H9 (cell line): ENCODE measurements around the gene NEURL1. TPM values are rescaled to one million over a fixed set of nuclear protein-coding genes. Genes with fewer than 3 reads are reported as not detected.
A peak's percentile ranks its signal among the peaks of the same experiment; 100 is the strongest.

Experiments used
- DNase-seq: peaks from one replicate; pipeline ENCODE4 v3.0.0-alpha.2; 2017
- H2AFZ ChIP-seq: one replicate; pipeline ENCODE4 v1.6.1; 2013; ENCODE audit warnings: mild to moderate bottlenecking, low read length, control low read depth, moderate library complexity
- H2AK5ac ChIP-seq: 2 replicates; pipeline ENCODE4 v1.6.1; 2013; ENCODE audit warnings: low read length, control low read depth, mixed read lengths; ENCODE audit not compliant: insufficient read length
- H2BK120ac ChIP-seq: one replicate; pipeline ENCODE4 v1.6.1; 2013; ENCODE audit warnings: low read depth, mild to moderate bottlenecking, low read length, control low read depth, inconsistent platforms; ENCODE audit not compliant: poor library complexity, severe bottlenecking
- H2BK12ac ChIP-seq: 2 replicates; pipeline ENCODE4 v1.6.1; 2013; ENCODE audit warnings: low read length, control low read depth, mixed read lengths, low read depth; ENCODE audit not compliant: insufficient read length
- H2BK15ac ChIP-seq: 2 replicates; pipeline ENCODE4 v1.6.1; 2013; ENCODE audit warnings: low read depth, low read length, control low read depth
- H2BK20ac ChIP-seq: one replicate; pipeline ENCODE4 v1.6.1; 2013; ENCODE audit warnings: low read depth, mild to moderate bottlenecking, low read length, control low read depth, inconsistent platforms; ENCODE audit not compliant: poor library complexity, severe bottlenecking
- H2BK5ac ChIP-seq: 2 replicates; pipeline ENCODE4 v1.6.1; 2013; ENCODE audit warnings: low read length, control low read depth, mixed read lengths; ENCODE audit not compliant: insufficient read length
- H3K14ac ChIP-seq: 2 replicates; pipeline ENCODE4 v1.6.1; 2013; ENCODE audit warnings: low read length, control low read depth; ENCODE audit not compliant: insufficient read depth
- H3K18ac ChIP-seq: 2 replicates; pipeline ENCODE4 v1.6.1; 2013; ENCODE audit warnings: low read depth, mild to moderate bottlenecking, mixed read lengths, low read length, control low read depth; ENCODE audit not compliant: insufficient read length
- H3K23ac ChIP-seq: 2 replicates; pipeline ENCODE4 v1.6.1; 2013; ENCODE audit warnings: low read length, control low read depth, mixed read lengths, low read depth; ENCODE audit not compliant: insufficient read length
- H3K23me2 ChIP-seq: 2 replicates; pipeline ENCODE4 v1.6.1; 2013; ENCODE audit warnings: low read depth, mild to moderate bottlenecking, mixed read lengths, low read length, control low read depth; ENCODE audit not compliant: insufficient read length, poor library complexity, severe bottlenecking
- H3K27ac ChIP-seq: 2 replicates; pipeline ENCODE4 v1.5.1; 2013; ENCODE audit warnings: low read length, control low read depth, mixed read lengths, low read depth; ENCODE audit not compliant: insufficient read length
- H3K27me3 ChIP-seq: 2 replicates; pipeline ENCODE4 v1.6.1; 2013; ENCODE audit warnings: low read length, control low read depth, inconsistent platforms; ENCODE audit not compliant: insufficient read depth
- H3K4ac ChIP-seq: 2 replicates; pipeline ENCODE4 v1.6.1; 2013; ENCODE audit warnings: low read depth, mild to moderate bottlenecking, control low read depth, inconsistent platforms, low read length, moderate library complexity
- H3K4me1 ChIP-seq: 2 replicates; pipeline ENCODE4 v1.6.1; 2013; ENCODE audit warnings: low read length, control low read depth, inconsistent platforms; ENCODE audit not compliant: insufficient read depth
- H3K4me2 ChIP-seq: 2 replicates; pipeline ENCODE4 v1.6.1; 2013; ENCODE audit warnings: low read length, control low read depth, mixed read lengths; ENCODE audit not compliant: insufficient read length, insufficient read depth
- H3K56ac ChIP-seq: 2 replicates; pipeline ENCODE4 v1.6.1; 2013; ENCODE audit warnings: low read depth, mild to moderate bottlenecking, mixed read lengths, low read length, control low read depth; ENCODE audit not compliant: insufficient read length
- H3K79me1 ChIP-seq: 2 replicates; pipeline ENCODE4 v1.6.1; 2013; ENCODE audit warnings: low read depth, mild to moderate bottlenecking, moderate library complexity, low read length, control low read depth, inconsistent platforms; ENCODE audit not compliant: insufficient read depth, poor library complexity, severe bottlenecking
- H3K79me2 ChIP-seq: 2 replicates; pipeline ENCODE4 v1.6.1; 2013; ENCODE audit warnings: low read length, control low read depth, inconsistent platforms; ENCODE audit not compliant: insufficient read depth
- H3K9ac ChIP-seq: 2 replicates; pipeline ENCODE4 v1.6.1; 2013; ENCODE audit warnings: low read length, control low read depth, mixed read lengths; ENCODE audit not compliant: insufficient read length; ENCODE audit errors: extremely low read depth
- H3K9me3 ChIP-seq: one replicate; pipeline ENCODE4 v1.6.1; 2013; ENCODE audit warnings: low read depth, low read length, inconsistent platforms; ENCODE audit not compliant: control insufficient read depth
- H3T11ph ChIP-seq: one replicate; pipeline ENCODE4 v1.6.1; 2013; ENCODE audit warnings: mild to moderate bottlenecking, low read length, control low read depth, inconsistent platforms
- H4K20me1 ChIP-seq: one replicate; pipeline ENCODE4 v1.6.1; 2013; ENCODE audit not compliant: control insufficient read depth, insufficient read length, insufficient read depth
- H4K5ac ChIP-seq: 2 replicates; pipeline ENCODE4 v1.6.1; 2013; ENCODE audit warnings: low read depth, mild to moderate bottlenecking, mixed read lengths, low read length, control low read depth; ENCODE audit not compliant: insufficient read length
- H4K8ac ChIP-seq: replicated peaks from 2 replicates; pipeline ENCODE4 v1.6.1; 2013; ENCODE audit warnings: low read length, control low read depth, mixed read lengths, low read depth; ENCODE audit not compliant: insufficient read length
- H4K91ac ChIP-seq: 2 replicates; pipeline ENCODE4 v1.6.1; 2013; ENCODE audit warnings: low read depth, mild to moderate bottlenecking, moderate library complexity, mixed read lengths, low read length, control low read depth; ENCODE audit not compliant: insufficient read length
- H3K27ac Mint-ChIP-seq, 3 experiments: 2 replicates in 2 of 3; 3 replicates in 1 of 3; pipeline ENCODE4 v1.8.0; 2020 to 2021; ENCODE audit warnings: mixed read lengths in 3 of 3, mild to moderate bottlenecking in 1 of 3, moderate library complexity in 1 of 3
- H3K27me3 Mint-ChIP-seq: 2 replicates; pipeline ENCODE4 v1.8.0; 2021; ENCODE audit warnings: low read depth, mild to moderate bottlenecking, moderate library complexity, mixed read lengths
- H3K36me3 Mint-ChIP-seq, 3 experiments: 2 replicates in 2 of 3; 3 replicates in 1 of 3; pipeline ENCODE4 v1.8.0; 2020 to 2021; ENCODE audit warnings: low read depth in 3 of 3, mixed read lengths in 3 of 3; ENCODE audit not compliant: insufficient read depth in 1 of 3
- H3K4me1 Mint-ChIP-seq, 2 experiments: 2 replicates each; pipeline ENCODE4 v1.8.0; 2020; ENCODE audit warnings: mixed read lengths in 2 of 2
- H3K4me3 Mint-ChIP-seq, 2 experiments: 2 replicates in 1 of 2; 3 replicates in 1 of 2; pipeline ENCODE4 v1.8.0; 2020 to 2021; ENCODE audit warnings: mild to moderate bottlenecking in 2 of 2, mixed read lengths in 2 of 2, moderate library complexity in 1 of 2
- H3K9me3 Mint-ChIP-seq, 2 experiments: 2 replicates in 1 of 2; 3 replicates in 1 of 2; pipeline ENCODE4 v1.8.0; 2020; ENCODE audit warnings: mild to moderate bottlenecking in 2 of 2, mixed read lengths in 2 of 2, moderate library complexity in 1 of 2
- WGBS: extraction: QIAGEN DNeasy Blood & Tissue Kit; methylation state at CpG from one replicate; pipeline ENCODE4 v1.1.7; 2013; ENCODE audit warnings: missing lambda C conversion rate, low lambda C conversion rate, mixed read lengths; ENCODE audit not compliant: insufficient read length; ENCODE audit errors: extremely low coverage; 5-methylcytosine and 5-hydroxymethylcytosine counted together
- total RNA-seq: library from RNA; stranded (reverse); gene quantifications from 2 replicates; pipeline ENCODE4 v1.2.1, GENCODE V29; 2021
- TF ChIP-seq, protein P1 (sequence below): fragments of 200-600 bp; sonication (generic); conservative IDR thresholded peaks from 3 replicates; pipeline ENCODE4 v1.8.0; 2021; ENCODE audit warnings: antibody characterized with exemption, mild to moderate bottlenecking

The NEURL1 gene
- total RNA-seq, 1 experiment from 2014 or later: 1.2 TPM

DNA sequence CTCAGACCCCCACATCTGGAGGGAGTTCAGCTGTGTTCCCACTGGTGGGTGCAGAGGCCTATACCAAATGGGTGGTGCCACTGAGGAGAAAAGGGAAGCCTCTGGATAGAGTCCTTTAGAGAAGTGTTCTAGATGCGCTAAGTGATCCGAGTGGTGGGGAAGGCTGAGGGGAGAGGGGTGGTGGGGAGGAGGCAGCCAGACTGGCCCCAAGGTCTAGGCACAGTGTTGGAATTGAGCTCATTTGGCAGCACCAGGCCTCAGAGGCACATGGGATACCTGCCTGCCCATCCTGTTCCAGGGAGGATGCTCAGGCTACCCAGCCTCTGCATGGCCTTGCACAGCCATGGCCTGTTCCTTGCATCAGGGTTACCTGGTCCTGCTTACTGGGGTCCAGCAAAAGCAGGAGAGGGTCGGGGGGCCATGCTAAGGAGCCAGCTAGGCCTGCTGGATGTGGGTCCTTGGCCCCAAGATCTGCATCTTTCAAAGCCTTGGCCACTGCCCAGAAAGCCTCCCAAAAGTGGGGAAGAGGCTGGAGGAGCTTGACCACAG is 99.6 kb downstream of the NEURL1 start:
- H2BK12ac ChIP-seq: no peak overlapping the region
- no peaks in the 10 kb centered on the region; a peak in 1 of 5 replicates for H3K9me3 Mint-ChIP-seq
- no peak overlapping the region for H2AFZ ChIP-seq
- H2BK5ac ChIP-seq: no peak overlapping the region
- H3K4me1 Mint-ChIP-seq: peaks cover 7 to 13% of the 10 kb centered on the region in 2 experiments
- H3K27me3 Mint-ChIP-seq: peaks cover 4% of the 10 kb centered on the region; the same call in 1 of the 2 replicates
- H2BK120ac ChIP-seq: no peak overlapping the region
- no peak overlapping the region for H3K56ac ChIP-seq
- no peak overlapping the region for H3K4me3 Mint-ChIP-seq
- no peak overlapping the region for H3K27ac ChIP-seq
- no peaks in the 10 kb centered on the region for H3K79me2 ChIP-seq
- no CpG with 5 or more reads among the region's 3 CpGs for WGBS
- no peak overlapping the region for H2AK5ac ChIP-seq
- H3K27ac Mint-ChIP-seq: no peak overlapping the region
- H4K91ac ChIP-seq: no peak overlapping the region
- no peak overlapping the region for H3K18ac ChIP-seq
- no peak overlapping the region for H2BK15ac ChIP-seq
- no peaks in the 10 kb centered on the region for H3K27me3 ChIP-seq
- no peak overlapping the region for H3K4me2 ChIP-seq
- no peaks in the 10 kb centered on the region for H3K9me3 ChIP-seq
- H2BK20ac ChIP-seq: no peak overlapping the region
- no peaks in the 10 kb centered on the region for H4K20me1 ChIP-seq
- H3K79me1 ChIP-seq: no peaks in the 10 kb centered on the region
- no peak overlapping the region for H4K8ac ChIP-seq
- H3T11ph ChIP-seq: no peak overlapping the region
- no peak overlapping the region for H3K4ac ChIP-seq
- TF ChIP-seq, protein P1, sequence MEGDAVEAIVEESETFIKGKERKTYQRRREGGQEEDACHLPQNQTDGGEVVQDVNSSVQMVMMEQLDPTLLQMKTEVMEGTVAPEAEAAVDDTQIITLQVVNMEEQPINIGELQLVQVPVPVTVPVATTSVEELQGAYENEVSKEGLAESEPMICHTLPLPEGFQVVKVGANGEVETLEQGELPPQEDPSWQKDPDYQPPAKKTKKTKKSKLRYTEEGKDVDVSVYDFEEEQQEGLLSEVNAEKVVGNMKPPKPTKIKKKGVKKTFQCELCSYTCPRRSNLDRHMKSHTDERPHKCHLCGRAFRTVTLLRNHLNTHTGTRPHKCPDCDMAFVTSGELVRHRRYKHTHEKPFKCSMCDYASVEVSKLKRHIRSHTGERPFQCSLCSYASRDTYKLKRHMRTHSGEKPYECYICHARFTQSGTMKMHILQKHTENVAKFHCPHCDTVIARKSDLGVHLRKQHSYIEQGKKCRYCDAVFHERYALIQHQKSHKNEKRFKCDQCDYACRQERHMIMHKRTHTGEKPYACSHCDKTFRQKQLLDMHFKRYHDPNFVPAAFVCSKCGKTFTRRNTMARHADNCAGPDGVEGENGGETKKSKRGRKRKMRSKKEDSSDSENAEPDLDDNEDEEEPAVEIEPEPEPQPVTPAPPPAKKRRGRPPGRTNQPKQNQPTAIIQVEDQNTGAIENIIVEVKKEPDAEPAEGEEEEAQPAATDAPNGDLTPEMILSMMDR: 0 out of 3 replicates have a peak, but pooled peaks have one; percentile 7
- no peak for DNase-seq
- no peaks in the 10 kb centered on the region for H3K23me2 ChIP-seq
- H3K36me3 Mint-ChIP-seq: no peaks in the 10 kb centered on the region
- no peak overlapping the region for H3K14ac ChIP-seq
- no peak overlapping the region for H4K5ac ChIP-seq
- H3K23ac ChIP-seq: no peak overlapping the region
- H3K9ac ChIP-seq: no peak overlapping the region
- no peaks in the 10 kb centered on the region for H3K4me1 ChIP-seq
